Fibroblast of lung (primary cell): ENCODE results near the gene ENTR1.

ENCODE experiments used
- EZH2 ChIP-seq: IDR thresholded peaks from 2 replicates; pipeline ENCODE4 v1.5.1; 2012; ENCODE audit warnings: low read length, control low read depth, mild to moderate bottlenecking; ENCODE audit errors: missing control alignments
- TF ChIP-seq, protein P1 (sequence below), 2 donors: IDR thresholded peaks in 1 of 2; conservative IDR thresholded peaks in 1 of 2; 1 replicate in 1 of 2; 2 replicates in 1 of 2; pipeline ENCODE4 v1.5.1; 2011 to 2012; ENCODE audit warnings: low read length in 2 of 2, control low read depth in 1 of 2, inconsistent platforms in 1 of 2, low read depth in 1 of 2, mild to moderate bottlenecking in 1 of 2

DNA sequence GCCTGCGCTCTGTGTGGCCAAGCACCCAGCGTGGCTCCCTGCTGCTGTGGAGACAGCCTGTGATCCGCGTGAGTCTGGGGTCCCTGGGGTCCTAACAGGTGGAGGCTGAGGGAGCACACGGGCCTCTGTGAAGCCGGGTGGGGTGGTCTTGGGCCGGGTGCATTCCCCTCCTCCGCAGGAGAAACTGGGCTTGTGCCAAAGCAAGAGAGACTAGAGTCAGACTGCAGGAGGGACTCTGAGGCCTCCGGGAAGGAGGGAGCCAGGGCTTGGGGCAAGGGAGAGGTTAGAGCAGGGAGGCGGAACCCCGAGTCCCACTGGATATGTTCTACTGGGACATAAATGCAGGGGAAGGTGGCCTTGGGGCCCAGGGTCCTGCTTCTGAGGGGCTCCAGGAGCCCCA, 57.3 kb downstream of the ENTR1 start:
- TF ChIP-seq, protein P1, sequence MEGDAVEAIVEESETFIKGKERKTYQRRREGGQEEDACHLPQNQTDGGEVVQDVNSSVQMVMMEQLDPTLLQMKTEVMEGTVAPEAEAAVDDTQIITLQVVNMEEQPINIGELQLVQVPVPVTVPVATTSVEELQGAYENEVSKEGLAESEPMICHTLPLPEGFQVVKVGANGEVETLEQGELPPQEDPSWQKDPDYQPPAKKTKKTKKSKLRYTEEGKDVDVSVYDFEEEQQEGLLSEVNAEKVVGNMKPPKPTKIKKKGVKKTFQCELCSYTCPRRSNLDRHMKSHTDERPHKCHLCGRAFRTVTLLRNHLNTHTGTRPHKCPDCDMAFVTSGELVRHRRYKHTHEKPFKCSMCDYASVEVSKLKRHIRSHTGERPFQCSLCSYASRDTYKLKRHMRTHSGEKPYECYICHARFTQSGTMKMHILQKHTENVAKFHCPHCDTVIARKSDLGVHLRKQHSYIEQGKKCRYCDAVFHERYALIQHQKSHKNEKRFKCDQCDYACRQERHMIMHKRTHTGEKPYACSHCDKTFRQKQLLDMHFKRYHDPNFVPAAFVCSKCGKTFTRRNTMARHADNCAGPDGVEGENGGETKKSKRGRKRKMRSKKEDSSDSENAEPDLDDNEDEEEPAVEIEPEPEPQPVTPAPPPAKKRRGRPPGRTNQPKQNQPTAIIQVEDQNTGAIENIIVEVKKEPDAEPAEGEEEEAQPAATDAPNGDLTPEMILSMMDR (conservative IDR thresholded peaks at IDR 0.05 in 1 of 2, IDR thresholded peaks at IDR 0.05 in 1 of 2; ENCODE audit: low read depth in 1 of 2, low read length in 2 of 2) = no peak
- TF ChIP-seq EZH2 = no peak
